Measurements from ENCODE around the gene AKAP8L. TPM values are rescaled to one million over a fixed set of nuclear protein-coding genes. Genes with fewer than 3 reads are reported as not detected.

Gene AKAP8L
- total and polyA plus RNA-seq, 9 donors, result 52.8 to 84.5 (median 70.1) TPM

DNA sequence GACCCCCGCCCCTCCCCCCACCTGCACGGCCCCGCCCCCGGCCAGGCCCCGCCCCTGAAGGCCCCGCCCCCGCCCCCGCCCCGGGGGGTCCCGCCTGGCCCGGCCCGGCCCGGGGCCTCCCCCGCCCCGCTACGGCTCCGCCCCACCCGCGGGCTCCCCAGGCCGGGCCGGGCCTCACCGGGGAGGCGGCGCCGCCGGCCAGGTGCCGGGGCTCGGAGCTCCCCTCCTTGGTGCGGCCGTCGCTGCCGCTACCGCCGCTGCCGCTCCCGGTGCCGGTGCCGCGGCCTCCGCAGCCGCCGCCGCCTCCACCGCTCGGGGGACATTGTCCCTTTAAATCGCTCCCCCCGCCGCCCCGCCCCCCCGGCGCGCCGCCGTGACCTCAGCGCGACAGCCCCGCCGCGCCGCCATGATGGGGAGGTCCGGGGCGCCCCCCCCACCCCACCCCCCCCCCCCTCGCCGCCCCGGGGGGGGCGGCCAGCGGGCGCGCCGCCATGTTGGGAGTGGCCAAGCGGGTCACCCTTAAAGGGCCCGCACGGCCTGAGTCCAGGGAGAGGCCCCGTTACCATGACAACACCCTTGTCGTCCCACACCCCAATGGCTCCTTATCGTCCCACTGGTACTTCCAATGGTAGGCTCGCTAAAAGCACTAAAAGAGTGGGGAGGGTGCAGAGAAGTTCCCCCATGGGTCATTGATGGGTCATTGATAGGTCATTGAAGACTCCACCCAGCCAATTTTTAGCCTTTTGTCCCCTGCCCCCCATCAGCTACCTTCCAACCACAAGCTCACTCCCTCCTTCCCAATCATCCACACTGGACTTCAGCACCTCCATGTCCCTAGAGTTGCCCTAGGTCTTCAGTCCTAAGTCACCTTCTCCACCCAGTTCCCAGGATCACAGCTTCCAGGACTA, 31.1 kb upstream of the AKAP8L start, which contains the start of gene WIZ:
Gene WIZ (minus strand): TSS at position 337 of the 908 bp plus-strand sequence. CDS start 1,649 bp downstream, outside the sequence.
- 1% methylated on average over 21 of the region's 77 CpGs for WGBS (ENCODE audit: insufficient coverage)
- no peaks in the 10 kb centered on the region for H3K9me3 ChIP-seq (replicated peaks; ENCODE audit: control insufficient read depth, low read depth, low read length)

DNA sequence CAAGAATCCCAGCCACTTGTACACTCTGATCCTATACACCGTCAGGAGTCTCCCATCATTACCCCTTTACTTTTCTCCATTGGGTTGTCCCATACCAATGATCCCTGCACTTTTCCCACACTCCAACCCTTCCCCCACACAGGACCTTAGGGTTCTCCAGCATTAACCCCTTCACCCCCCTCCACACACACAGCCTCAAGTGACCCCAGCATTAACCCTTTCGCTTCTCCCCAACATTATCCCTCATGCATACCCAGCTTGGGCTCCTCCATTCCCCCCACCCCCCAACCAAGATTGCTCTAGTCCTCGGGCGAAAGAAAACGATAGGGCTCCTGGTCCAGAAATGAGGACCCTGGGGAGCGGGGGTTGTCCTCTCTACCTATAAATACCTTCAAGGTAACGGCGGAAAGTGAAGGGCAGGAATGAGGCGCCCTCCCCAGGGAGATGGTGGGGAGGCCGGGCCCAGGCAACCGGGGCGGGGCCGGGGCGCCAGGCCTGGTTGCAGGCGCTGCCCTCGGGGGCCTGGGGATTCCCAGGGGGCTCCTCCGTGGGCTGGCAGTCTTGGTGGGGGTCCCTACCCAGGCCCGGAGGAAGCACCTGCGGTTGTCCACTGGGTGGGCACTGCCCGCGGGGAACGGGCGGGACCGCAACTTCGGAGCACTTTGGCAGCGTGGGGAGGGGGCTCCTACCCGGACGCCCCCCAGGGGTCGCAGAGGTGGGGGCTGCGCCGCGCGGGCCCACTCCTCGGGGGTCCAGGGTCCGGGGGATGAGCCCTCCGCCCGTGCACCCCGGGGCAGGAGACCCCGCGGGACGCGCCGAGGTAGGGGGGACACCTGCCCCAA, 30.2 kb upstream of the AKAP8L start:
- Histone ChIP-seq H3K36me3 (ENCODE audit: control insufficient read depth, insufficient read depth, low read length) (peaks cover 2% of the 10 kb centered on the region), H3K4me3 (ENCODE audit: low read length) (peak overlapping the region; percentile 54), H3K27me3 (ENCODE audit: control insufficient read depth, insufficient read depth, low read length) (peaks cover 2% of the 10 kb centered on the region), H3K9me3 (replicated peaks; ENCODE audit: control insufficient read depth, low read depth, low read length) (no peaks in the 10 kb centered on the region), H3K4me1 (ENCODE audit: control insufficient read depth, insufficient read depth, low read length) (peaks cover 56% of the 10 kb centered on the region), H3K27ac (ENCODE audit: low read length) (no peak overlapping the region)
- under 1% methylated on average over 26 of the region's 43 CpGs for WGBS (ENCODE audit: insufficient coverage)
- DNase-seq, result peak; percentile 60

More for the DNA sequence above, 31.1 kb upstream of the AKAP8L start, which contains the start of gene WIZ:
- H3K4me3 ChIP-seq (ENCODE audit: low read length), result peak within 1 kb of the TSS; percentile 54
- DNase-seq, result peak; percentile 89
- peaks cover 10% of the 10 kb centered on the region for H3K27me3 ChIP-seq (ENCODE audit: control insufficient read depth, insufficient read depth, low read length)
- H3K36me3 ChIP-seq (ENCODE audit: control insufficient read depth, insufficient read depth, low read length), result peaks cover 2% of the 10 kb centered on the region
- H3K4me1 ChIP-seq (ENCODE audit: control insufficient read depth, insufficient read depth, low read length), result peaks cover 47% of the 10 kb centered on the region
- peak within 1 kb of the TSS; percentile 77 for H3K27ac ChIP-seq (ENCODE audit: low read length)

DNA sequence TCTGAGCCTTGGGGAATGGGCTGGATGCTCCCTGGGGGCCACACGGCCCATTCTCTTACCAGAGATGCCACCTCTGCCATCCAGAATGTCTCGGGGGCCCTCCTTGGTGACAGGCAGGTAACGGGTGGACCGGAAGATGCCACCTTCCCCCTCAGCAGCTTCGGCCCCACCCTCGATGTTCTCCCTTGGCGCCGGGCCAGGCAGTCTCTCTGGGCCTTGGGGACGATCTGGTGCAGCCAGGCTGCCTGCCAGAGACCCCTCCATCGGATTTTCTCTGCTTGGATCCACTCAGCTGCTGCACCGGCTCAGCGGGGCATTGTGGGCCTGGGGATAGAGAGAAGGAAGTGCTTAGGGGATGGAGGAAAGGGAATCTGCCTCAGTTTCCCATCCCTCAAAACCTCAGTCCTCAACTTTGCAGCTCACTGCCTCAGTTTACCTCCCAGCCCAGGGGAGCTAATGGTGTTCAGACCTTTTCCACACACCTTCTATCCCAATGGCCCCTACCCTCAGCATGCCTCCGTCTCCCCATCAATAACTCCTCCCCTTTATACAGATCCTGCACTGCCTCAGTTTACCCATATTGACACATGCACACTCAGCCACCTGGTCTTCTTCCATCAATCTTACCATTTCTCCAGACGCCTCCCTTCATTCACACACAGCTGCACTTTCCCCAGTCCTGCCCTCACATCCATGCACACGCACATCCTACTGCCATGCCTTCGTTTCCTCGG, 29.4 kb upstream of the AKAP8L start:
- Histone ChIP-seq H3K4me1 (ENCODE audit: control insufficient read depth, insufficient read depth, low read length) (peaks cover 60% of the 10 kb centered on the region), H3K27ac (ENCODE audit: low read length) (no peak overlapping the region), H3K27me3 (ENCODE audit: control insufficient read depth, insufficient read depth, low read length) (peaks cover 2% of the 10 kb centered on the region), H3K36me3 (ENCODE audit: control insufficient read depth, insufficient read depth, low read length) (peaks cover 2% of the 10 kb centered on the region), H3K9me3 (replicated peaks; ENCODE audit: control insufficient read depth, low read depth, low read length) (no peaks in the 10 kb centered on the region), H3K4me3 (ENCODE audit: low read length) (no peak overlapping the region)
- WGBS (ENCODE audit: insufficient coverage), result 49% methylated on average over 14 of the region's 17 CpGs
- DNase-seq, result no peak

DNA sequence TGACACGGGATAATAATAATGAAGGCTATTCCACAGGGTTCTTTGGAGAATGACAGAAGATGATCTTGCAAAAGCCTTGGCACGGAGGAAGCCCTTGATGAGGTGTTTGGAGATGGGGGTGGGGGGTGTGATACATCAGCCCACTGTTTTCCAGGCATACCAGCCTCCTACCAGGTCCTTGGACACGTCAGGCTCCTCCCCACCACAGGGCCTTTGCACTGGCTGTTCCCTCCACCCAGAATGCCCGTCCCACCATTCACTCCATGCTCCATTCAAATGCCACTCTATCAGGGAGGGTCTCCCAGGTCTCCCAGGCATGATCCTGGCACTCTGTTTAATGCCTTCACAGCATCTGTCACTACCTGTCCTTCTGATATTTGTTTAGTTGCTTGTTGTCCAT, 28.3 kb upstream of the AKAP8L start:
- H3K36me3 ChIP-seq (ENCODE audit: control insufficient read depth, insufficient read depth, low read length), result peaks cover 2% of the 10 kb centered on the region
- H3K9me3 ChIP-seq (replicated peaks; ENCODE audit: control insufficient read depth, low read depth, low read length), result no peaks in the 10 kb centered on the region

DNA sequence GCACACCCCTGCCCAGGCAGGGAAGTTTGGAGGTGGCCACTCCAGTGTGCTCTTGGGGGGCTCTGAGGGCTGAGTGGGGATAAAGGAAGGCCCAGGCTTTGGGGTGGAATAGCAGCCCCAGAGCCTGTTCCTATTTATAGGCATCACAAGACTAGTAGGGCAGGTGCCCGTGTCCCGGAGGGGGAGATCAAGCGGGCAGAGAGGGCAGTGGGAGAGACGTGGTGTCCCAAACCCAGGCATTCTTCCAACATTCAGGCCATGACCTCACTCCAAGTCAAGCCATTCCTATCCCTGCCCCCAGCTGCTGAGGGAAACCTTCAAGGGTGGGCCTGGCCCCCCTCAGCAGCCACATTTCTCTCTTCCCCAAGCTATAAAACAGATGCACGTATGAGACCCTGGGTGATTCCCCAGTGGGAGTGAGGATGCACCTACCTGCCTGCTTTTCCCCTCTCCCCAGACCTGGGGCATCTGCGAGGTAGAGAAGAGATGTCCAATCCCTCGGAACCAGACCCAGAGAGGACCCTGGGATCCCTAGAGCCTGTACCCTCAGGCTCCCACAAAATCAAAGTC, 27.1 kb upstream of the AKAP8L start:
- DNase-seq, result no peak
- Histone ChIP-seq H3K4me1 (ENCODE audit: control insufficient read depth, insufficient read depth, low read length) (peaks cover 52% of the 10 kb centered on the region), H3K4me3 (ENCODE audit: low read length) (no peak overlapping the region), H3K36me3 (ENCODE audit: control insufficient read depth, insufficient read depth, low read length) (peaks cover 2% of the 10 kb centered on the region), H3K9me3 (replicated peaks; ENCODE audit: control insufficient read depth, low read depth, low read length) (no peaks in the 10 kb centered on the region), H3K27ac (ENCODE audit: low read length) (no peak overlapping the region), H3K27me3 (ENCODE audit: control insufficient read depth, insufficient read depth, low read length) (peaks cover 2% of the 10 kb centered on the region)
- no CpG with 5 or more reads among the region's 7 CpGs for WGBS (ENCODE audit: insufficient coverage)

More for the DNA sequence above, 28.3 kb upstream of the AKAP8L start:
- no peak overlapping the region for H3K27ac ChIP-seq (ENCODE audit: low read length)
- H3K27me3 ChIP-seq (ENCODE audit: control insufficient read depth, insufficient read depth, low read length), result peaks cover 2% of the 10 kb centered on the region
- DNase-seq, result no peak
- peaks cover 52% of the 10 kb centered on the region for H3K4me1 ChIP-seq (ENCODE audit: control insufficient read depth, insufficient read depth, low read length)
- 86% methylated on average over 3 of the region's 4 CpGs for WGBS (ENCODE audit: insufficient coverage)
- no peak overlapping the region for H3K4me3 ChIP-seq (ENCODE audit: low read length)

DNA sequence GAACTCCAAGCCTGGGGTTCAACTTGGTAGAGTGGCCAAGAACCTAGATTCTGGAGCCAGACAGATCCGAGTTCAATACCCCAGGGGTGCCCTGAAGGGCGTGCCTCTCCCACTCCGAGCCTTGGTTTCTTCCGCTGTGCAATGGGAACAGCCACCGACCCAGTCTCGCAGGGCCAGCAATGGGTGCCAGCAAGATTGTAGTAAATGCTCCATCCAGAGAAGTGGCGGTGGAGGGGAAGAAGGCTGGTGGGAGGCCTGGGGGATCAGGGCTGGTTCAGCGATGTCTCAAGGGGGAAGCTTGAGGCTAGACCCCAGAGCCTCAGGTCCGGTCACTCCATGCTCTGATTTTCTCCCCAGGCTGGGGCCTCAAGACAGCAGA, 26.4 kb upstream of the AKAP8L start:
- DNase-seq, result no peak
- no peak overlapping the region for H3K4me3 ChIP-seq (ENCODE audit: low read length)
- WGBS (ENCODE audit: insufficient coverage), result 84% methylated on average over 9 of the region's 9 CpGs

DNA sequence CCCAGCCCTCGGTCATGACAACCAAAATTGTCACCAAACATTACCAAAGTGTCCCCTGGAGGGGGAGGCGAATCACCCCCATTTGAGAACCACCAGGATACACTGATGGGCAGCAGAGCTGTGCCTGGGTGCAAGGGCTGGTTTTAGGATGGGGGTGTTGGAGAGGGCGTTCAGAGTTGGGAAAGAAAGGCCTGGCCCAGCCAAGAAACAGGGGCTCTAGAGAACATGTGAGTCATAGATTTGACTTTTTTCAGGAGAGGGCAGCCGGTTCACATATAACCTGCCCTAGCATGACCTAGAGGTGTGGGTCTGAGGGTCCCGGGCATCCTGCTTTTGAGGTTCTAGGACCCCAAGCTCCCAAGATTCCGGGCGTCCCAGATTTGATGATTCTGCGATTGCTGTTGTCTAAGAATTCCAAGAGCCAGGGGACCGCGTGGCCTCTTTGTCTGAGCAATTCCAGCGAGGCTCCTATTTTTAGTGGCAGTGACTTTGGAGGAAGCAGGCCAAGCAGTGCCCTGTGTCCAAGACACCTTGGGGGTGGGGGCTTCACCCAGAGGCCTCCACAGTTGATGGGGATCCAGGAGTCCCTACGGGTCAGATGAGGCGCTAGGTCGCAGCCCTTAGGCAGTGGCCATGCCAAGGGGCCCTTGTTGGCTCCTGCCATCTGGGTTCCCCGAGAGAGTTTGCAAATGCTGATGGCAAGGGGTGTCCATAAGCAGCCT, 25.9 kb upstream of the AKAP8L start:
- 88% methylated on average over 13 of the region's 15 CpGs for WGBS (ENCODE audit: insufficient coverage)
- no peaks in the 10 kb centered on the region for H3K9me3 ChIP-seq (replicated peaks; ENCODE audit: control insufficient read depth, low read depth, low read length)
- DNase-seq, result no peak
- H3K4me1 ChIP-seq (ENCODE audit: control insufficient read depth, insufficient read depth, low read length), result peaks cover 56% of the 10 kb centered on the region
- peak overlapping the region; percentile 1 for H3K27ac ChIP-seq (ENCODE audit: low read length)
- H3K4me3 ChIP-seq (ENCODE audit: low read length), result no peak overlapping the region
- H3K27me3 ChIP-seq (ENCODE audit: control insufficient read depth, insufficient read depth, low read length), result peaks cover 2% of the 10 kb centered on the region
- H3K36me3 ChIP-seq (ENCODE audit: control insufficient read depth, insufficient read depth, low read length), result peaks cover 2% of the 10 kb centered on the region

More for the DNA sequence above, 26.4 kb upstream of the AKAP8L start:
- H3K9me3 ChIP-seq (replicated peaks; ENCODE audit: control insufficient read depth, low read depth, low read length), result no peaks in the 10 kb centered on the region
- peak overlapping the region; percentile 1 for H3K27ac ChIP-seq (ENCODE audit: low read length)
- H3K4me1 ChIP-seq (ENCODE audit: control insufficient read depth, insufficient read depth, low read length), result peaks cover 54% of the 10 kb centered on the region
- H3K36me3 ChIP-seq (ENCODE audit: control insufficient read depth, insufficient read depth, low read length), result peaks cover 2% of the 10 kb centered on the region
- peaks cover 2% of the 10 kb centered on the region for H3K27me3 ChIP-seq (ENCODE audit: control insufficient read depth, insufficient read depth, low read length)

DNA sequence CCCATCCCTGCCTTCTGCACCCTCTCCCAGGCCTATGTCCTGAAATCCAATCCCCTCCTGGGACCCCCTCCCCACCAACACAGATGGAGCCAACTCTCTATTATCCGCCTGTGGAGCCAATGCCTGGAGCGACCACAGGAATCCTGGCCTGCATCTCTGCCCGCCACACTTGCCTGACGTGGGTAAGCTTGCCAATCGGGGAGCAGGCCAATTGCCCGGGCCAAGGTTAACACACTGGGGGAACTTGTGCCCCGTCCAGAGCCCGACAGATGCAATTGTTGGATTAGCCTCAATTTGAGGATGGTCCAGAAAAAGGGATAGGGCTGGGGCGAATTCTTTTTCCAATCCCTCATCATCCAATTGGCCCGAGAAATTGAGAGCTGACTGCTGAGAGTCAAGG, 25.1 kb upstream of the AKAP8L start:
- Histone ChIP-seq H3K36me3 (ENCODE audit: control insufficient read depth, insufficient read depth, low read length) (peaks cover 2% of the 10 kb centered on the region), H3K27me3 (ENCODE audit: control insufficient read depth, insufficient read depth, low read length) (peaks cover 2% of the 10 kb centered on the region), H3K4me3 (ENCODE audit: low read length) (no peak overlapping the region), H3K27ac (ENCODE audit: low read length) (no peak overlapping the region), H3K4me1 (ENCODE audit: control insufficient read depth, insufficient read depth, low read length) (peaks cover 58% of the 10 kb centered on the region), H3K9me3 (replicated peaks; ENCODE audit: control insufficient read depth, low read depth, low read length) (no peaks in the 10 kb centered on the region)
- 85% methylated on average over 4 of the region's 10 CpGs for WGBS (ENCODE audit: insufficient coverage)
- peak; percentile 71 for DNase-seq

DNA sequence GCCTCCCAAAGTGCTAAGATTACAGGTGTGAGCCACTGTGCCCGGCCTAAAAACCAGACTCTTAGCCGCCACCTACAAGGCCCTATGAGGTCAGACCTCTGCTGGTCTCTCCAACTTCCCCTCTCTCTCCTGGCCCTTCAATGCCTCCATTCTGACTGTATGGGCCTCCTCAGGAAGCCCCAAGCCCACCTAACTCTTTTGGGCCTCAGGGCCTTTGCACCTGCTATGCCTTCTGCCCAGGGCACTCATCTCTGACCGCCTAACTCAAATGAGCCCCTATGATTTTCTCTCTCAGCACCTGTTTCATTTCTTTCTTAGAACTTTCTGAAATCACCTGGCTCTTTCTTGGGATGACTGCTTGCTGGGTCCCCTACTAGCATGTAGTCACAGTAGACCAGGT, 24.5 kb upstream of the AKAP8L start:
- Histone ChIP-seq H3K36me3 (ENCODE audit: control insufficient read depth, insufficient read depth, low read length) (peaks cover 5% of the 10 kb centered on the region), H3K9me3 (replicated peaks; ENCODE audit: control insufficient read depth, low read depth, low read length) (no peaks in the 10 kb centered on the region), H3K27me3 (ENCODE audit: control insufficient read depth, insufficient read depth, low read length) (peaks cover 2% of the 10 kb centered on the region), H3K4me1 (ENCODE audit: control insufficient read depth, insufficient read depth, low read length) (peaks cover 55% of the 10 kb centered on the region), H3K27ac (ENCODE audit: low read length) (no peak overlapping the region), H3K4me3 (ENCODE audit: low read length) (no peak overlapping the region)
- DNase-seq, result no peak
- WGBS (ENCODE audit: insufficient coverage), result 83% methylated on average over 3 of the region's 3 CpGs

Measured in muscle of leg (tissue), 11 donors.